ENCODE results near the gene PLA2G4B. TPM values are rescaled to one million over a fixed set of nuclear protein-coding genes. Genes with fewer than 3 reads are reported as not detected.

Gene PLA2G4B
- total RNA-seq, 4 donors from 2014 or later, result 6.2 to 13.0 (median 8.6) TPM

GRCh38 chr15:41806291-41807181 is 32.1 kb upstream of the PLA2G4B start:
- Histone ChIP-seq H3K9me3 (no peaks in the 10 kb centered on the region), H3K27me3 (no peaks in the 10 kb centered on the region), H3K27ac (peak overlapping the region; percentile 70 to 79 (median 79)), H3K4me1 (peaks cover 44 to 46% of the 10 kb centered on the region in 2 donors), H3K4me3 (replicated peaks in 1 of 3) (no peak overlapping the region), H3K36me3 (no peaks in the 10 kb centered on the region)
- DNase-seq, result peak; percentile 92 to 93
- TF ChIP-seq CTCF (IDR thresholded peaks at IDR 0.05) (peak in 4 of 6 experiments; percentile 40 to 54 (median 44)), POLR2A (IDR thresholded peaks at IDR 0.05) (peak in 1 of 2 donors; percentile 37)
- WGBS, 2 donors, result 57 to 62% methylated on average over 10 of the region's 10 CpGs
- intact Hi-C loops (cut with DNase I), result no loop called here

GRCh38 chr15:41809121-41809520 is 29.5 kb upstream of the PLA2G4B start:
- WGBS, 2 donors, result 84 to 91% methylated on average over 2 of the region's 2 CpGs
- Histone ChIP-seq H3K4me3 (replicated peaks in 1 of 3) (no peak overlapping the region), H3K27me3 (no peaks in the 10 kb centered on the region), H3K27ac (no peak overlapping the region), H3K4me1 (peaks cover 28 to 29% of the 10 kb centered on the region in 2 donors), H3K36me3 (peaks cover 10% of the 10 kb centered on the region in 2 donors), H3K9me3 (no peaks in the 10 kb centered on the region)
- intact Hi-C loops (cut with DNase I), result no loop called here
- no peak for DNase-seq
- TF ChIP-seq CTCF (IDR thresholded peaks at IDR 0.05) (no peak), POLR2A (IDR thresholded peaks at IDR 0.05) (no peak)

- H3K4me1 ChIP-seq, result peaks cover 23% of the 10 kb centered on the region in 2 donors
- no peaks in the 10 kb centered on the region for H3K9me3 ChIP-seq
These were observed 29.0 kb upstream of the PLA2G4B start for GRCh38 chr15:41809526-41810220.

GRCh38 chr15:41810651-41811431 is 27.8 kb upstream of the PLA2G4B start:
- no peak for TF ChIP-seq CTCF (IDR thresholded peaks at IDR 0.05)
- TF ChIP-seq POLR2A (IDR thresholded peaks at IDR 0.05), result no peak
- 91 to 95% methylated on average over 5 of the region's 5 CpGs for WGBS, 2 donors
- H3K9me3 ChIP-seq, result no peaks in the 10 kb centered on the region
- no peak for DNase-seq
- peaks cover 11 to 12% of the 10 kb centered on the region in 2 donors for H3K4me1 ChIP-seq
- no peak overlapping the region for H3K27ac ChIP-seq
- intact Hi-C loops (cut with DNase I), result loop anchor here (2.0 to 10.0 kb wide), 3 partner anchors 38 to 246 kb away; no protein-coding TSS in a partner anchor
- H3K36me3 ChIP-seq, result peaks cover 10% of the 10 kb centered on the region in 2 donors
- H3K27me3 ChIP-seq, result no peaks in the 10 kb centered on the region
- H3K4me3 ChIP-seq (replicated peaks in 1 of 3), result no peak overlapping the region

More at GRCh38 chr15:41809526-41810220, 29.0 kb upstream of the PLA2G4B start:
- no peak for DNase-seq
- TF ChIP-seq CTCF (IDR thresholded peaks at IDR 0.05) (no peak), POLR2A (IDR thresholded peaks at IDR 0.05) (no peak)
- H3K27me3 ChIP-seq, result no peaks in the 10 kb centered on the region
- 74 to 89% methylated on average over 11 to 12 of the region's 12 CpGs for WGBS, 2 donors
- no peak overlapping the region for H3K27ac ChIP-seq
- intact Hi-C loops (cut with DNase I), result loop anchor here (2.0 to 10.0 kb wide), 3 partner anchors 37 to 245 kb away; no protein-coding TSS in a partner anchor
- peaks cover 10% of the 10 kb centered on the region in 2 donors for H3K36me3 ChIP-seq
- H3K4me3 ChIP-seq (replicated peaks in 1 of 3), result no peak overlapping the region
